Left lung (tissue), 10 donors: ENCODE results near the gene LAIR2. TPM values are rescaled to one million over a fixed set of nuclear protein-coding genes. Genes with fewer than 3 reads are reported as not detected.

Experiments
- ATAC-seq: fragments of 200-7000 bp; cut with Tn5 transposase; one replicate; pipeline ENCODE4 v1.9.1; 2020; ENCODE audit warnings: moderate library complexity
- DNase-seq, 4 donors: peaks; one replicate each; pipeline ENCODE4 v3.0.0-alpha.2; 2013 to 2020
- H3K27ac ChIP-seq, 2 donors: fragments of 200-600 bp; sonication (generic) in 1 of 2; one replicate each; pipeline versions ENCODE4 v1.5.0 to v1.8.0; 2020 to 2021
- H3K27me3 ChIP-seq, 2 donors: fragments of 200-600 bp; sonication (generic) in 1 of 2; one replicate each; pipeline versions ENCODE4 v1.5.0 to v1.8.0; 2020 to 2021
- H3K36me3 ChIP-seq, 2 donors: fragments of 200-600 bp; sonication (generic) in 1 of 2; one replicate each; pipeline versions ENCODE4 v1.5.0 to v1.8.0; 2020 to 2021
- H3K4me1 ChIP-seq, 2 donors: fragments of 200-600 bp; one replicate each; pipeline ENCODE4 v1.8.0; 2021
- H3K4me3 ChIP-seq, 2 donors: fragments of 200-600 bp; sonication (generic) in 1 of 2; one replicate each; pipeline versions ENCODE4 v1.5.0 to v1.8.0; 2020 to 2021; ENCODE audit warnings: mild to moderate bottlenecking in 1 of 2
- H3K9me3 ChIP-seq, 2 donors: fragments of 200-600 bp; sonication (generic) in 1 of 2; one replicate each; pipeline versions ENCODE4 v1.5.0 to v1.8.0; 2020 to 2021
- intact Hi-C, 2 donors: fragments of 100-400 bp; cut with DNase I; formaldehyde crosslinking; loops; one replicate each; pipeline versions ENCODE4 v1.11.2 to v1.14.2; 2022
- polyA plus RNA-seq, 6 donors: library from polyadenylated mRNA; unstranded; fragments of 120-200 nt; gene quantifications; one replicate each; pipeline ENCODE4 v1.2.1, GENCODE V29; 2013; ENCODE audit not compliant: insufficient read length in 6 of 6
- total RNA-seq, 2 donors: library from RNA; stranded (reverse); fragmentation: NEBNext Ultra II Directional; extraction: Animal tissue kit (Norgen Biotek cat#: 25700); gene quantifications; one replicate each; pipeline ENCODE4 v1.2.1, GENCODE V29; 2021
- TF ChIP-seq, protein P1 (sequence below), 2 donors: fragments of 200-600 bp; sonication (generic) in 1 of 2; IDR thresholded peaks; one replicate each; pipeline versions ENCODE4 v1.5.0 to v1.8.0; 2021; ENCODE audit warnings: antibody characterized with exemption in 2 of 2
- donor health status: DM: no; HTN: yes; CAD: no.
- donor health status: DM: no; HTN: no; CAD: no.

LAIR2 gene
- total and polyA plus RNA-seq, 8 donors, result 1.0 to 3.1 (median 1.4) TPM; not detected in 5

DNA sequence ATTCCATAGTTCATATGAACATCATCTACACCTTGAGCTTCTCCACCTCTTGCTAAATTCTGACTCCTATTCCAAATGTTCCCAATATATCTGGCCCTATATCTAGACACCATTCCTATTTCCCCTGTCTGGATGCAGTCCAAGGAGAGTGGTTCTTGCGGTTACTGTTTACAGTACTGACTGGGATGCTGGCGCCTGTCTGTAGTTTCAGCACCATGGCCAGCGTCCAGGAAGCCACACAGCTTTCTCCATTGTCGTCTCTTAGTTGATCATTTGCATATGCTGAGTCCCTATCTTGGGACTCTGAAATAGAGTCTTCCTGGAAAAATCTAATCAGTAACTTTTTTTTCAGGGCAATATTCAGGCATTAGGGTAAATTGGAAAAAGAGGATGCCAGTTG is 14.9 kb downstream of the LAIR2 start:
- intact Hi-C loops, result no loop called here
- peak in 3 of 4 donors; percentile 38 to 69 (median 42) for DNase-seq
- Histone ChIP-seq H3K4me3 (no peak overlapping the region), H3K9me3 (no peaks in the 10 kb centered on the region), H3K36me3 (no peaks in the 10 kb centered on the region), H3K27ac (no peak overlapping the region), H3K27me3 (peaks cover 0 to 81% of the 10 kb centered on the region in 2 donors), H3K4me1 (peaks cover 0 to 7% of the 10 kb centered on the region in 2 donors)
- TF ChIP-seq, protein P1, sequence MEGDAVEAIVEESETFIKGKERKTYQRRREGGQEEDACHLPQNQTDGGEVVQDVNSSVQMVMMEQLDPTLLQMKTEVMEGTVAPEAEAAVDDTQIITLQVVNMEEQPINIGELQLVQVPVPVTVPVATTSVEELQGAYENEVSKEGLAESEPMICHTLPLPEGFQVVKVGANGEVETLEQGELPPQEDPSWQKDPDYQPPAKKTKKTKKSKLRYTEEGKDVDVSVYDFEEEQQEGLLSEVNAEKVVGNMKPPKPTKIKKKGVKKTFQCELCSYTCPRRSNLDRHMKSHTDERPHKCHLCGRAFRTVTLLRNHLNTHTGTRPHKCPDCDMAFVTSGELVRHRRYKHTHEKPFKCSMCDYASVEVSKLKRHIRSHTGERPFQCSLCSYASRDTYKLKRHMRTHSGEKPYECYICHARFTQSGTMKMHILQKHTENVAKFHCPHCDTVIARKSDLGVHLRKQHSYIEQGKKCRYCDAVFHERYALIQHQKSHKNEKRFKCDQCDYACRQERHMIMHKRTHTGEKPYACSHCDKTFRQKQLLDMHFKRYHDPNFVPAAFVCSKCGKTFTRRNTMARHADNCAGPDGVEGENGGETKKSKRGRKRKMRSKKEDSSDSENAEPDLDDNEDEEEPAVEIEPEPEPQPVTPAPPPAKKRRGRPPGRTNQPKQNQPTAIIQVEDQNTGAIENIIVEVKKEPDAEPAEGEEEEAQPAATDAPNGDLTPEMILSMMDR (IDR thresholded peaks at IDR 0.05), result no peak
- peak; percentile 68 for ATAC-seq

DNA sequence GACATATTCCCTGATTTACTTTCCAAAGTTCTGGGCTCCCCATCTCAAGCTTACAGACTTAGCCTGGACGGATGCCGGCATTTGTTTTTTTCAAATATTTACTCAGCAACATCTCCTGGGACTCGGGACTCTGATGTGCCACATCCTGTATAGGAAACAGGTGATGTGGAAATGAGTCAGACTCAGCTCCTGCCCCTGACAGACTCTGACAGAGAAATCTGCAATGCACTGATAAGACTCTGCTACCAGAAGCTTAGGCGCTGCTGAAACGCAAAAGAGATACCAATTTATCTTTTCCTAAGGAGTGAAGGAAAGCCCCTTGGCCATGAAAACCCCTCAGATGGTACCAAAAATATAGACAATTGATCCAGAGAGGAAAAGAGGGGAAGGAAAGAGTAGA is 16.2 kb downstream of the LAIR2 start:
- Histone ChIP-seq H3K4me3 (no peak overlapping the region), H3K9me3 (no peaks in the 10 kb centered on the region), H3K36me3 (no peaks in the 10 kb centered on the region), H3K27me3 (peaks cover 0 to 83% of the 10 kb centered on the region in 2 donors), H3K4me1 (peaks cover 0 to 7% of the 10 kb centered on the region in 2 donors), H3K27ac (no peak overlapping the region)
- TF ChIP-seq, protein P1 (IDR thresholded peaks at IDR 0.05), result no peak
- ATAC-seq, result no peak
- intact Hi-C loops, result no loop called here
- DNase-seq, result peak in 1 of 4 donors; percentile 6

DNA sequence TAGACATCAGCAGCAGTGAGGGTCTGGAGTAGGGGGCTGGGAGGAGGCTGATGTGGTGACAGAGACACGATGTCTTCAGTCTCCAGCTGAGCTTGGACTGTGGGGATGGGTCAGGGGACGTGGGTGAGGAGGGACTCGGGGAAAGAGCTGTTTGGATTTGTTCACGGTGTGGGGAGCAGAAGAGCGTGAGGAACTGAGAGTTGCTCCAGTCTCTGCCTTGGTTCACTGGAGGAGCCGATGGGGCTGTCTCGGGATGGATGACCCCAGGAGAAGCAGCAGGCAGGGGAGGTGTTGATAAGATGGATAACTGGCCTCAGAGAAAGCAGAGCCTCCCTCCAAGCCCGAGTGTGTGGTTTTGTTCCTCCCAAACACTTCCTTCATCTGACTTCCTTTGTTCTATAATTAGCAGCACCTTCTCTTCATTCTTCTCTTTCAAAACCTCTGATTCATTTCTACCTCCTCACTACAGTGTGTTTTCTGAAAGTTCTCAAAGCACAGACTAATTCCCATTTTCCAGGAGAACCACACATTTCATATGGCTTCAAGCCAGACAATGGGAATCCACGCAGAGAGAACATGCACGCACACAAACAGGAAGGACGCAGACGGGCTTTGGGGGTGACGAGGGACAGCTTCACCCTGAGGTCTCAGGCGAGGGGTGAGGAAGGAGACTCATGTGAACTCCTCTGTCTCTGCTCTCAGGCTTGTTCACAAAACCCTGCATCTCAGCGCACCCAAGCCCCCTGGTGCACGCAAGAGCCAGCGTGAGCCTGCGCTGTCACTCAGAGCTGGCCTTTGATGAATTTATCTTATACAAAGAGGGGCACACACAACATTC is 18.6 kb downstream of the LAIR2 start:
- H3K4me3 ChIP-seq, result no peak overlapping the region
- DNase-seq (no peak), ATAC-seq (no peak)
- H3K27ac ChIP-seq, result no peak overlapping the region
- no peaks in the 10 kb centered on the region for H3K36me3 ChIP-seq
- intact Hi-C loops, result no loop called here
- peaks cover 0 to 7% of the 10 kb centered on the region in 2 donors for H3K4me1 ChIP-seq
- peaks cover 0 to 76% of the 10 kb centered on the region in 2 donors for H3K27me3 ChIP-seq
- TF ChIP-seq, protein P1 (IDR thresholded peaks at IDR 0.05), result no peak
- H3K9me3 ChIP-seq, result no peaks in the 10 kb centered on the region

DNA sequence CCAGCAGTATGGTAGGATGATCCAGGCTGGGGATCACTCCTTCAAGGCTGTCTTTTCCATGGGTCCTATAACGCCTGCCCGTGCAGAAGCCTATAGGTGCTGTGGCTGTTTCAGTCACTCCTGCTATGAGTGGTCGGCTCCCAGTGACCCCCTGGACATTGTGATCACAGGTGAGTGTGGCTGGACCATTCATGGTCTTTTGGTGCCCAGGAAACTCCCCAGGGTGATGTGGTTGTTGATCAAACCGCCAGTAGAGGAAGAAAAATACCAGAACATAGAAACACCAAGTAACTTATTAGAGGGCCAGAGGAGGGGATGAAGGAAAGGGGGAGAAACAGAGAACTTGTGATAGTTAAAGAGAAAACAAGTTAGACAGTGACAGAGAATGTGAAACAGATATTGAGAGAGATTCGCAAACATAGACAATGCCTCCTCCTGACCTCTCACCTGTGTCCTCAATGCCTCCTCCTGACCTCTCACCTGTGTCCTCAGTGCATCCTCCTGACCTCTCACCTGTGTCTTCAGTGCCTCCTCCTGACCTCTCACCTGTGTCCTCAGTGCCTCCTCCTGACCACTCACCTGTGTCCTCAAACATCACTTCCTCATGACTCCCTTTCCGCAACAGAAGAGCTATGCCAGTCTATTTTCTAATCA is 19.4 kb downstream of the LAIR2 start:
- no peaks in the 10 kb centered on the region for H3K36me3 ChIP-seq
- peaks cover 0 to 80% of the 10 kb centered on the region in 2 donors for H3K27me3 ChIP-seq
- H3K27ac ChIP-seq, result no peak overlapping the region
- no peak for DNase-seq
- H3K4me3 ChIP-seq, result no peak overlapping the region
- H3K9me3 ChIP-seq, result no peaks in the 10 kb centered on the region
- no peak for ATAC-seq
- TF ChIP-seq, protein P1 (IDR thresholded peaks at IDR 0.05), result no peak
- intact Hi-C loops, result no loop called here
- H3K4me1 ChIP-seq, result peaks cover 0 to 7% of the 10 kb centered on the region in 2 donors

- intact Hi-C loops, result no loop called here
- Histone ChIP-seq H3K27me3 (peaks cover 0 to 84% of the 10 kb centered on the region in 2 donors), H3K36me3 (no peaks in the 10 kb centered on the region), H3K27ac (no peak overlapping the region), H3K4me1 (peaks cover 0 to 7% of the 10 kb centered on the region in 2 donors), H3K9me3 (no peaks in the 10 kb centered on the region), H3K4me3 (no peak overlapping the region)
- DNase-seq (no peak), ATAC-seq (no peak)
- TF ChIP-seq, protein P1 (IDR thresholded peaks at IDR 0.05), result no peak
These were observed 20.8 kb downstream of the LAIR2 start for GRCh38 chr19:54523403-54523802.
